ENCODE results near the gene PRIM2. TPM values are rescaled to one million over a fixed set of nuclear protein-coding genes. Genes with fewer than 3 reads are reported as not detected.

The PRIM2 gene
- total and polyA plus RNA-seq, 2 of the 8 experiments (the other 6 are each of a cell fraction or from before 2014, with no cell fraction given), result 20.8 to 46.8 TPM

DNA sequence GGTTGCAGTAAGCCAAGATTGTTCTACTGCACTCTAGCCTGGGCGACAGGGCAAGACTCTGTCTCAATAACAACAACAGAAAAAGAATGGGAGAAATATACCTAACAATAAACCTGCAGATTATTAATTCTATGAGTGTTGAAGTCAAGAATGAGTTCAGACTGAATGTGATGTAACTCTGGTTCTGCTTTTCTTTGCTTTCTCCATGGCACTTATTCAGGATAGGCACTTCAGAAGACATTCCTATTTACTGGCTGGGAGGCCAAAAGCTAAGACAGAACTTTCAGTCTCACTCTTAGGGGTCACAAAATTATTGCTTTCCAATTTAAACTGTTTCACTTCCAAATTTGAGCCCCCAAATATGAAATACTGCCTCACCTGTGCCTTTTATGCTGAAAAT, 15.7 kb upstream of the PRIM2 start:
- H3K4ac ChIP-seq (replicated peaks; ENCODE audit: insufficient read length, low read depth, low read length), result no peak overlapping the region
- H3K18ac ChIP-seq (ENCODE audit: extremely low read depth, low read length), result no peak overlapping the region
- no peak overlapping the region for H4K91ac ChIP-seq (replicated peaks; ENCODE audit: insufficient read length, low read length)
- no peaks in the 10 kb centered on the region for H3K23me2 ChIP-seq (ENCODE audit: low read depth, low read length)
- H4K20me1 ChIP-seq (replicated peaks in 1 of 2; ENCODE audit: control insufficient read depth in 1 of 2, insufficient read depth in 2 of 2, low read length in 2 of 2), result no peaks in the 10 kb centered on the region
- H2BK20ac ChIP-seq (ENCODE audit: low read length), result no peak overlapping the region
- no peak overlapping the region for H3K4me2 ChIP-seq (ENCODE audit: insufficient read depth in 1 of 2, low read depth in 2 of 2, low read length in 2 of 2)
- no peaks in the 10 kb centered on the region for H3K9me3 ChIP-seq (ENCODE audit: insufficient read depth in 2 of 2, low read depth in 1 of 2, low read length in 1 of 2)
- no peak overlapping the region for H3K56ac ChIP-seq (replicated peaks; ENCODE audit: insufficient read length, low read depth, low read length)
- no peak overlapping the region for H2BK15ac ChIP-seq (ENCODE audit: low read length)
- no peak for TF ChIP-seq KDM5A (IDR thresholded peaks at IDR 0.05; ENCODE audit: low read length)
- no peak for TF ChIP-seq RNF2 (IDR thresholded peaks at IDR 0.05; ENCODE audit: borderline replicate concordance, low read depth, low read length, missing control alignments, poor library complexity, severe bottlenecking)
- TF ChIP-seq CBX8 (IDR thresholded peaks at IDR 0.05; ENCODE audit: borderline replicate concordance, low read depth, low read length), result no peak
- TF ChIP-seq, protein P1, sequence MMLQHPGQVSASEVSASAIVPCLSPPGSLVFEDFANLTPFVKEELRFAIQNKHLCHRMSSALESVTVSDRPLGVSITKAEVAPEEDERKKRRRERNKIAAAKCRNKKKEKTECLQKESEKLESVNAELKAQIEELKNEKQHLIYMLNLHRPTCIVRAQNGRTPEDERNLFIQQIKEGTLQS (IDR thresholded peaks at IDR 0.05; ENCODE audit: insufficient read depth, low read depth, low read length), result no peak
- no peak for TF ChIP-seq RAD21 (IDR thresholded peaks at IDR 0.05 in 1 of 2, conservative IDR thresholded peaks at IDR 0.05 in 1 of 2; ENCODE audit: low read depth in 2 of 2, low read length in 2 of 2)
- no peak for TF ChIP-seq SIRT6 (IDR thresholded peaks at IDR 0.05; ENCODE audit: low read length)
- no peak for TF ChIP-seq TAF7 (optimal IDR thresholded peaks at IDR 0.05; ENCODE audit: borderline replicate concordance, low read depth, low read length)
- TF ChIP-seq CHD1 (IDR thresholded peaks at IDR 0.05; ENCODE audit: low read depth, low read length), result no peak
- no peak for TF ChIP-seq JUND (IDR thresholded peaks at IDR 0.05; ENCODE audit: low read length)
- TF ChIP-seq BCL11A (IDR thresholded peaks at IDR 0.05; ENCODE audit: low read depth in 2 of 2, low read length in 2 of 2), result no peak
- TF ChIP-seq, protein P2, sequence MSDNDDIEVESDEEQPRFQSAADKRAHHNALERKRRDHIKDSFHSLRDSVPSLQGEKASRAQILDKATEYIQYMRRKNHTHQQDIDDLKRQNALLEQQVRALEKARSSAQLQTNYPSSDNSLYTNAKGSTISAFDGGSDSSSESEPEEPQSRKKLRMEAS (IDR thresholded peaks at IDR 0.05), result no peak
- TF ChIP-seq HDAC6 (IDR thresholded peaks at IDR 0.05; ENCODE audit: low read depth, low read length), result no peak
- H3K27ac ChIP-seq (ENCODE audit: low read depth, low read length), result no peak overlapping the region
- H2BK5ac ChIP-seq (ENCODE audit: low read depth, low read length), result no peak overlapping the region
- H3K14ac ChIP-seq (ENCODE audit: insufficient read length), result no peak overlapping the region
- H3K4me3 ChIP-seq (ENCODE audit: extremely low read depth in 1 of 4, insufficient read depth in 2 of 4, low read depth in 3 of 4, low read length in 4 of 4), result no peak overlapping the region
- H4K5ac ChIP-seq (ENCODE audit: insufficient read length, low read depth, low read length), result no peak overlapping the region
- no peak overlapping the region for H3K23ac ChIP-seq (ENCODE audit: insufficient read length)
- H3K79me2 ChIP-seq (ENCODE audit: control insufficient read depth in 1 of 2, insufficient read depth in 2 of 2, low read length in 2 of 2), result no peaks in the 10 kb centered on the region
- ChIA-PET CTCF (ENCODE audit: partially characterized antibody) (no interaction called here), POLR2A (ENCODE audit: partially characterized antibody) (no interaction called here)
- no peak overlapping the region for H2AK5ac ChIP-seq (ENCODE audit: low read depth, low read length)
- H4K8ac ChIP-seq (ENCODE audit: extremely low read depth, insufficient read depth, low read length), result no peak overlapping the region
- no peaks in the 10 kb centered on the region for H3K4me1 ChIP-seq (replicated peaks in 1 of 4; ENCODE audit: control insufficient read depth in 3 of 4, insufficient read depth in 4 of 4, low read length in 3 of 4)
- DNase-seq (ENCODE audit: low read depth in 1 of 2, low spot score in 2 of 2), result no peak
- no peak overlapping the region for H3K9ac ChIP-seq (replicated peaks in 1 of 4; ENCODE audit: extremely low read depth in 1 of 4, low read depth in 3 of 4, low read length in 3 of 4)
- H2AFZ ChIP-seq (ENCODE audit: low read length), result no peak overlapping the region
- no peak for FAIRE-seq
- no peak overlapping the region for H2BK120ac ChIP-seq (replicated peaks; ENCODE audit: low read depth, low read length)
- no peaks in the 10 kb centered on the region for H3K36me3 ChIP-seq (ENCODE audit: control insufficient read depth in 2 of 4, insufficient read depth in 4 of 4, low read length in 3 of 4)
- H3K27me3 ChIP-seq (replicated peaks in 1 of 4; ENCODE audit: control insufficient read depth in 3 of 4, extremely low read depth in 1 of 4, insufficient read depth in 3 of 4, low read length in 3 of 4), result no peaks in the 10 kb centered on the region
- WGBS, 2 experiments (ENCODE audit: extremely low coverage in 1 of 2, insufficient coverage in 1 of 2, insufficient read length in 1 of 2, insufficient replicate concordance in 2 of 2, low coverage in 1 of 2, low lambda C conversion rate in 2 of 2, missing lambda C conversion rate in 1 of 2), result 83% methylated on average over 1 of the region's 1 CpG; no CpG with 5 or more reads in 1 of the 2 experiments
- H3K79me1 ChIP-seq (ENCODE audit: low read depth, low read length), result no peaks in the 10 kb centered on the region
- no peak overlapping the region for H2BK12ac ChIP-seq (ENCODE audit: low read depth, low read length)

All from H1 (cell line).